Central memory CD8-positive, alpha-beta T cell (primary cell): ENCODE results near the gene TAPBPL.
"Not testable (repeated sequence)": the region's sequence is repeated elsewhere in the genome, so short reads cannot be mapped to it uniquely, and the experiment has no call there.

ENCODE experiments used
- ATAC-seq: fragments of 150-1000 bp; cut with Tn5 transposase; replicated peaks from 2 replicates; pipeline ENCODE4 v1.10.0; 2022; ENCODE audit warnings: mild to moderate bottlenecking, moderate FRiP score, moderate number of reproducible peaks; ENCODE audit not compliant: poor library complexity, severe bottlenecking; ENCODE audit errors: extremely low read depth
- DNase-seq, 2 donors: peaks; one replicate each; pipeline ENCODE4 v3.0.0; 2021; ENCODE audit warnings: low spot score in 2 of 2
- H3K27ac Mint-ChIP-seq: one replicate; pipeline ENCODE4 v1.8.0; 2022; ENCODE audit warnings: low read depth, mild to moderate bottlenecking, moderate library complexity, mixed read lengths
- H3K27me3 Mint-ChIP-seq: one replicate; pipeline ENCODE4 v1.8.0; 2022; ENCODE audit warnings: mixed read lengths
- H3K36me3 Mint-ChIP-seq: one replicate; pipeline ENCODE4 v1.8.0; 2022; ENCODE audit warnings: mild to moderate bottlenecking, moderate library complexity, mixed read lengths; ENCODE audit not compliant: insufficient read depth
- H3K4me1 Mint-ChIP-seq: one replicate; pipeline ENCODE4 v1.8.0; 2022; ENCODE audit warnings: mixed read lengths
- H3K4me3 Mint-ChIP-seq: one replicate; pipeline ENCODE4 v1.8.0; 2022; ENCODE audit warnings: mild to moderate bottlenecking, moderate library complexity, mixed read lengths
- H3K9me3 Mint-ChIP-seq: one replicate; pipeline ENCODE4 v1.8.0; 2022; ENCODE audit warnings: mixed read lengths

The TAPBPL gene

GRCh38 chr12:6460751-6461371 lies 9.0 kb downstream of the TAPBPL start:
- Mint-ChIP-seq H3K27me3 (no peaks in the 10 kb centered on the region), H3K36me3 (peaks cover 77% of the 10 kb centered on the region), H3K4me1 (peaks cover 75% of the 10 kb centered on the region), H3K9me3 (no peaks in the 10 kb centered on the region), H3K27ac (peak overlapping the region; percentile 99), H3K4me3 (peak overlapping the region; percentile 78)
- ATAC-seq, result peak; percentile 16
- no peak for DNase-seq

GRCh38 chr12:6461401-6462233 lies 9.8 kb downstream of the TAPBPL start:
- H3K27me3 Mint-ChIP-seq, result no peaks in the 10 kb centered on the region
- peak; percentile 92 for ATAC-seq
- peaks cover 79% of the 10 kb centered on the region for H3K4me1 Mint-ChIP-seq
- peak overlapping the region; percentile 99 for H3K27ac Mint-ChIP-seq
- H3K4me3 Mint-ChIP-seq, result peak overlapping the region; percentile 78
- H3K36me3 Mint-ChIP-seq, result peaks cover 79% of the 10 kb centered on the region
- H3K9me3 Mint-ChIP-seq, result no peaks in the 10 kb centered on the region
- peak; percentile 60 to 76 for DNase-seq

GRCh38 chr12:6462234-6462995 lies 10.6 kb downstream of the TAPBPL start:
- Mint-ChIP-seq H3K36me3 (peaks cover 73% of the 10 kb centered on the region), H3K27ac (peak overlapping the region; percentile 99), H3K4me3 (peak overlapping the region; percentile 78), H3K9me3 (no peaks in the 10 kb centered on the region), H3K27me3 (no peaks in the 10 kb centered on the region), H3K4me1 (peaks cover 82% of the 10 kb centered on the region)
- ATAC-seq (peak; percentile 42), DNase-seq (no peak)

GRCh38 chr12:6463216-6463615 lies 11.4 kb downstream of the TAPBPL start:
- no peaks in the 10 kb centered on the region for H3K9me3 Mint-ChIP-seq
- H3K36me3 Mint-ChIP-seq, result peaks cover 69% of the 10 kb centered on the region
- ATAC-seq, result no peak
- H3K4me1 Mint-ChIP-seq, result peaks cover 88% of the 10 kb centered on the region
- H3K27ac Mint-ChIP-seq, result peak overlapping the region; percentile 99
- DNase-seq, result no peak
- H3K27me3 Mint-ChIP-seq, result no peaks in the 10 kb centered on the region
- H3K4me3 Mint-ChIP-seq, result peak overlapping the region; percentile 78

GRCh38 chr12:6463858-6464257 lies 12.0 kb downstream of the TAPBPL start:
- Mint-ChIP-seq H3K4me3 (peak overlapping the region; percentile 78), H3K36me3 (peaks cover 68% of the 10 kb centered on the region)

GRCh38 chr12:6464531-6464930 lies 12.7 kb downstream of the TAPBPL start:
- Mint-ChIP-seq H3K27ac (peak overlapping the region; percentile 99), H3K9me3 (no peaks in the 10 kb centered on the region), H3K27me3 (no peaks in the 10 kb centered on the region), H3K4me1 (peaks cover 90% of the 10 kb centered on the region), H3K36me3 (peaks cover 63% of the 10 kb centered on the region), H3K4me3 (peak overlapping the region; percentile 78)
- ATAC-seq, result no peak
- no peak for DNase-seq

More at GRCh38 chr12:6463858-6464257, 12.0 kb downstream of the TAPBPL start:
- Mint-ChIP-seq H3K4me1 (peaks cover 89% of the 10 kb centered on the region), H3K27me3 (no peaks in the 10 kb centered on the region), H3K27ac (peak overlapping the region; percentile 99), H3K9me3 (no peaks in the 10 kb centered on the region)
- no peak for ATAC-seq
- no peak for DNase-seq

GRCh38 chr12:6465467-6466183 lies 13.8 kb downstream of the TAPBPL start:
- H3K27me3 Mint-ChIP-seq, result no peaks in the 10 kb centered on the region
- DNase-seq (peak in 1 of 2 donors; percentile 32), ATAC-seq (no peak)
- H3K36me3 Mint-ChIP-seq, result peaks cover 62% of the 10 kb centered on the region
- H3K4me3 Mint-ChIP-seq, result no peak overlapping the region
- peak overlapping the region; percentile 75 for H3K27ac Mint-ChIP-seq
- H3K9me3 Mint-ChIP-seq, result no peaks in the 10 kb centered on the region
- peaks cover 90% of the 10 kb centered on the region for H3K4me1 Mint-ChIP-seq

GRCh38 chr12:6466184-6466573 lies 14.3 kb downstream of the TAPBPL start:
- Mint-ChIP-seq H3K36me3 (peaks cover 61% of the 10 kb centered on the region), H3K4me1 (peaks cover 88% of the 10 kb centered on the region), H3K4me3 (no peak overlapping the region), H3K9me3 (no peaks in the 10 kb centered on the region), H3K27me3 (no peaks in the 10 kb centered on the region), H3K27ac (peak overlapping the region; percentile 75)
- ATAC-seq, result no peak
- DNase-seq, result no peak

GRCh38 chr12:6466751-6467150 lies 14.9 kb downstream of the TAPBPL start:
- ATAC-seq, H3K9me3 Mint-ChIP-seq, H3K27me3 Mint-ChIP-seq, DNase-seq: not testable (repeated sequence)
- Mint-ChIP-seq H3K36me3 (peaks cover 58% of the 10 kb centered on the region), H3K4me1 (peaks cover 86% of the 10 kb centered on the region), H3K27ac (peak overlapping the region; percentile 42), H3K4me3 (peak overlapping the region; percentile 90)

GRCh38 chr12:6467571-6468282 lies 15.9 kb downstream of the TAPBPL start:
- peak overlapping the region; percentile 69 for H3K27ac Mint-ChIP-seq
- not testable (repeated sequence) for DNase-seq, ATAC-seq, H3K9me3 Mint-ChIP-seq, H3K27me3 Mint-ChIP-seq
- H3K36me3 Mint-ChIP-seq, result peaks cover 51% of the 10 kb centered on the region
- peaks cover 76% of the 10 kb centered on the region for H3K4me1 Mint-ChIP-seq
- peak overlapping the region; percentile 90 for H3K4me3 Mint-ChIP-seq

- Mint-ChIP-seq H3K36me3 (peaks cover 47% of the 10 kb centered on the region), H3K27ac (peak overlapping the region; percentile 69), H3K4me3 (peak overlapping the region; percentile 90), H3K9me3 (no peaks in the 10 kb centered on the region), H3K27me3 (no peaks in the 10 kb centered on the region), H3K4me1 (peaks cover 71% of the 10 kb centered on the region)
- no peak for DNase-seq
- ATAC-seq, result no peak
These were observed 16.4 kb downstream of the TAPBPL start for GRCh38 chr12:6468283-6468575.

- H3K27ac Mint-ChIP-seq, result peak overlapping the region; percentile 69
- no peaks in the 10 kb centered on the region for H3K27me3 Mint-ChIP-seq
- H3K4me3 Mint-ChIP-seq, result peak overlapping the region; percentile 90
- peaks cover 39% of the 10 kb centered on the region for H3K36me3 Mint-ChIP-seq
- no peak for DNase-seq
- peaks cover 63% of the 10 kb centered on the region for H3K4me1 Mint-ChIP-seq
- no peak for ATAC-seq
- no peaks in the 10 kb centered on the region for H3K9me3 Mint-ChIP-seq
These were observed 17.2 kb downstream of the TAPBPL start for GRCh38 chr12:6469092-6469491.
